Panc1 (cell line): ENCODE data around the gene TMED5. TPM values are rescaled to one million over a fixed set of nuclear protein-coding genes. Genes with fewer than 3 reads are reported as not detected.

ENCODE experiments used
- ATAC-seq: fragments of 200-7000 bp; cut with Tn5 transposase; 2 replicates; pipeline ENCODE4 v1.9.1; 2020; ENCODE audit warnings: mild to moderate bottlenecking, moderate library complexity
- BruUV-seq: library from RNA; stranded (reverse); fragments of 400-500 nt; replicated peaks from 2 replicates; lab custom pipeline; 2021; lab: Mats Ljungman, UMichigan
- CTCF ChIA-PET: fragments of 300-600 bp; sonication (Branson Sonifier 250); formaldehyde crosslinking; loops from one replicate; lab custom pipeline; 2022; ENCODE audit warnings: antibody characterized with exemption; lab: Charles Lee
- POLR2A ChIA-PET: fragments of 300-600 bp; sonication (Branson Sonifier 250); formaldehyde crosslinking; loops from one replicate; lab custom pipeline; 2022; ENCODE audit warnings: antibody characterized with exemption; lab: Charles Lee
- DNase-seq: peaks from one replicate; pipeline ENCODE4 v3.0.0-alpha.2; 2010; ENCODE audit warnings: low read depth, low spot score
- H3K27ac ChIP-seq: 2 replicates; pipeline ENCODE4 v1.5.1; 2011; ENCODE audit warnings: mild to moderate bottlenecking, low read length, inconsistent platforms
- H3K27me3 ChIP-seq: fragments of 200-500 bp; sonication (Bioruptor generic); 2 replicates; pipeline ENCODE4 v1.6.0; 2014; ENCODE audit warnings: low read length, inconsistent platforms; ENCODE audit not compliant: control insufficient read depth, insufficient read depth
- H3K36me3 ChIP-seq: fragments of 200-500 bp; sonication (Bioruptor generic); 2 replicates; pipeline ENCODE4 v1.5.1; 2014; ENCODE audit warnings: inconsistent platforms, mild to moderate bottlenecking, low read length, moderate library complexity; ENCODE audit not compliant: control insufficient read depth, insufficient read depth
- H3K4me1 ChIP-seq: 2 replicates; pipeline ENCODE4 v1.5.1; 2011; ENCODE audit warnings: inconsistent platforms, mild to moderate bottlenecking, low read length, moderate library complexity; ENCODE audit not compliant: control insufficient read depth, insufficient read depth
- H3K4me3 ChIP-seq, 2 experiments: 2 replicates each; pipeline ENCODE4 v1.5.1; 2011 to 2012; ENCODE audit warnings: low read depth in 2 of 2, low read length in 2 of 2, mild to moderate bottlenecking in 2 of 2, inconsistent platforms in 1 of 2, moderate library complexity in 1 of 2
- H3K9me3 ChIP-seq: fragments of 200-500 bp; sonication (Bioruptor generic); 2 replicates; pipeline ENCODE4 v1.5.1; 2014; ENCODE audit warnings: low read depth, mild to moderate bottlenecking, inconsistent platforms, low read length, moderate library complexity; ENCODE audit not compliant: control insufficient read depth, insufficient read depth
- CTCF ChIP-seq: fragments of 450-650 bp; IDR thresholded peaks from 2 replicates; pipeline ENCODE4 v1.5.1; 2017; ENCODE audit warnings: mild to moderate bottlenecking
- POLR2AphosphoS5 ChIP-seq: IDR thresholded peaks from 2 replicates; pipeline ENCODE4 v1.6.1; 2012; ENCODE audit warnings: mild to moderate bottlenecking, low read depth, low read length, moderate library complexity
- REST ChIP-seq, 2 experiments: IDR thresholded peaks; 2 replicates each; pipeline ENCODE4 v1.6.1; 2011 to 2012; ENCODE audit warnings: low read depth in 2 of 2, control low read depth in 1 of 2, low read length in 1 of 2, mild to moderate bottlenecking in 1 of 2, moderate library complexity in 1 of 2; ENCODE audit not compliant: insufficient read depth in 1 of 2
- SIN3A ChIP-seq: IDR thresholded peaks from 2 replicates; pipeline ENCODE4 v1.6.1; 2012; ENCODE audit warnings: low read depth, mild to moderate bottlenecking, low read length, moderate library complexity, borderline replicate concordance; ENCODE audit not compliant: insufficient read depth
- TCF7L2 ChIP-seq: IDR thresholded peaks from 2 replicates; pipeline ENCODE4 v1.6.1; 2011; ENCODE audit warnings: mild to moderate bottlenecking, low read depth, low read length, inconsistent platforms
- in situ Hi-C: cut with HindIII; loops from 2 replicates; pipeline ENCODE4 v1.10.0; 2016; ENCODE audit warnings: low sequenced_read_pairs, low pct_unique_long_range_greater_than_20kb
- intact Hi-C: fragments of 100-400 bp; cut with micrococcal nuclease; formaldehyde crosslinking; loops from one replicate; pipeline ENCODE4 v1.10.0; 2022; ENCODE audit not compliant: unreplicated experiment
- total RNA-seq: library from RNA; stranded (reverse); gene quantifications from one replicate; pipeline ENCODE4 v1.2.1, GENCODE V29; 2021; ENCODE audit not compliant: unreplicated experiment

TMED5 gene
- total RNA-seq, 1 experiment from 2014 or later: 45.6 TPM

GRCh38 chr1:93143136-93143535 lies 37.1 kb downstream of the TMED5 start:
- Histone ChIP-seq H3K9me3 (no peaks in the 10 kb centered on the region), H3K36me3 (peaks cover 4% of the 10 kb centered on the region; the same call in 1 of the 2 replicates), H3K4me1 (no peaks in the 10 kb centered on the region; the same call in 1 of the 2 replicates), H3K27ac (no peak overlapping the region), H3K4me3 (no peak overlapping the region), H3K27me3 (no peaks in the 10 kb centered on the region)
- ATAC-seq (no peak), DNase-seq (no peak)
- intact Hi-C loops (no loop called here), in situ Hi-C loops (no loop called here)
- ChIA-PET CTCF (interaction anchor here (0.6 kb wide), 1 partner anchor 15 kb away, joined by 5 read pairs; no protein-coding TSS in a partner anchor), POLR2A (no interaction called here)
- no TSS peak for BruUV-seq
- TF ChIP-seq POLR2AphosphoS5 (no peak), SIN3A (no peak), CTCF (no peak), TCF7L2 (no peak), REST (IDR thresholded peaks at IDR 0.05; ENCODE audit: insufficient read depth in 1 of 2, low read depth in 2 of 2, low read length in 1 of 2) (no peak)

DNA sequence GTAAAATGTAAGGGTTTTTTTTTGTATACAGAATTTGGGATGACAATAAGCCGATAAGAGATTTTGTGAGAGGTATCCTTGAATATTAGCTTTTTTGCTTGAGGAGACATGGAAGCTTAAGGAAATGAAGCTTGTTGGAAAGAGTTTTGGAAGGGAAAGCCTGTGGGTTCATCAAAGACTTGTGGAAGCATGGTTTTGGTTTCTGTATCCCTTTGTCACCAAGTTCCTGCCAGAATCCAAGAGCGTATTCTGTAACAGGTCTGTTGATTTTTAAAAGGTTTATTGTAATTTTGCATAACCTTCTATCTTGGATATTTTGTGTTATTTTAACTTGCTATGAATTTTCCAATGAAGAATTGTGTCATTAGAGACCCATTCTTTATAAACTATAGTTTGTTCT lies 38.1 kb downstream of the TMED5 start:
- Histone ChIP-seq H3K4me1 (no peaks in the 10 kb centered on the region; the same call in 1 of the 2 replicates), H3K4me3 (no peak overlapping the region), H3K27ac (no peak overlapping the region), H3K9me3 (no peaks in the 10 kb centered on the region), H3K27me3 (no peaks in the 10 kb centered on the region), H3K36me3 (peaks cover 9% of the 10 kb centered on the region; the same call in 1 of the 2 replicates)
- TF ChIP-seq TCF7L2: no peak
- no peak for TF ChIP-seq POLR2AphosphoS5
- no peak for TF ChIP-seq CTCF
- TF ChIP-seq REST (IDR thresholded peaks at IDR 0.05; ENCODE audit: insufficient read depth in 1 of 2, low read depth in 2 of 2, low read length in 1 of 2): no peak
- no peak for TF ChIP-seq SIN3A
- POLR2A ChIA-PET: no interaction called here
- DNase-seq: no peak
- CTCF ChIA-PET: no interaction called here
- intact Hi-C loops (no loop called here), in situ Hi-C loops (no loop called here)
- ATAC-seq: no peak
- no TSS peak for BruUV-seq
